OCI-LY3 (cell line): Measurements from ENCODE around the gene ADGRG4.

Experiments used
- H2AFZ ChIP-seq: fragments of 200-600, 300-600 bp; shearing (Covaris generic); 2 replicates; pipeline ENCODE4 v1.6.0; 2014; ENCODE audit warnings: antibody characterized with exemption, low read depth, low read length
- H3K27ac ChIP-seq: fragments of 200-600, 300-600 bp; sonication (generic); 2 replicates; pipeline ENCODE4 v1.5.1; 2014; ENCODE audit warnings: mild to moderate bottlenecking, low read length, moderate library complexity, mixed read lengths
- H3K27me3 ChIP-seq: fragments of 200-600, 300-600 bp; sonication (generic); 2 replicates; pipeline ENCODE4 v1.6.1; 2014; ENCODE audit warnings: low read depth, low read length, mixed read lengths
- H3K36me3 ChIP-seq: fragments of 200-600, 300-600 bp; sonication (generic); replicated peaks from 2 replicates; pipeline ENCODE3; 2014; ENCODE audit warnings: low read depth, low read length, mixed read lengths
- H3K4me1 ChIP-seq: fragments of 300-600, 200-600 bp; sonication (generic); 2 replicates; pipeline ENCODE4 v1.6.1; 2014; ENCODE audit warnings: low read length, mixed read lengths
- H3K4me2 ChIP-seq: fragments of 200-600, 300-600 bp; sonication (generic); 2 replicates; pipeline ENCODE4 v1.6.1; 2014; ENCODE audit warnings: low read length, mixed read lengths
- H3K4me3 ChIP-seq: fragments of 300-600, 200-600 bp; sonication (generic); 2 replicates; pipeline ENCODE4 v1.5.1; 2014; ENCODE audit warnings: antibody characterized with exemption, mild to moderate bottlenecking, low read length, moderate library complexity
- H3K79me2 ChIP-seq: fragments of 300-600, 200-600 bp; shearing (Covaris generic); 2 replicates; pipeline ENCODE4 v1.6.1; 2014; ENCODE audit warnings: mild to moderate bottlenecking, low read length, mixed read lengths
- H3K9ac ChIP-seq: fragments of 300-600, 200-600 bp; shearing (Covaris generic); 2 replicates; pipeline ENCODE4 v1.6.0; 2014; ENCODE audit warnings: mild to moderate bottlenecking, low read length, moderate library complexity
- H3K9me3 ChIP-seq: fragments of 200-600, 300-600 bp; shearing (Covaris generic); 2 replicates; pipeline ENCODE4 v1.6.1; 2014; ENCODE audit warnings: low read length, mixed read lengths; ENCODE audit not compliant: insufficient read depth
- H4K20me1 ChIP-seq: fragments of 200-600, 300-600 bp; sonication (generic); 2 replicates; pipeline ENCODE4 v1.6.1; 2016; ENCODE audit warnings: low read length, mixed read lengths; ENCODE audit not compliant: insufficient read depth
- EZH2phosphoT487 ChIP-seq: fragments of 200-600 bp; shearing (Covaris generic); IDR thresholded peaks from 2 replicates; pipeline ENCODE4 v1.6.1; 2018; ENCODE audit warnings: antibody characterized with exemption, mixed run types, low read depth
- TF ChIP-seq, protein P1 (sequence below): fragments of 200-600, 300-600 bp; sonication (generic); IDR thresholded peaks from 2 replicates; pipeline ENCODE4 v1.5.1; 2014; ENCODE audit warnings: antibody characterized with exemption, low read length, low read depth

The ADGRG4 gene

DNA sequence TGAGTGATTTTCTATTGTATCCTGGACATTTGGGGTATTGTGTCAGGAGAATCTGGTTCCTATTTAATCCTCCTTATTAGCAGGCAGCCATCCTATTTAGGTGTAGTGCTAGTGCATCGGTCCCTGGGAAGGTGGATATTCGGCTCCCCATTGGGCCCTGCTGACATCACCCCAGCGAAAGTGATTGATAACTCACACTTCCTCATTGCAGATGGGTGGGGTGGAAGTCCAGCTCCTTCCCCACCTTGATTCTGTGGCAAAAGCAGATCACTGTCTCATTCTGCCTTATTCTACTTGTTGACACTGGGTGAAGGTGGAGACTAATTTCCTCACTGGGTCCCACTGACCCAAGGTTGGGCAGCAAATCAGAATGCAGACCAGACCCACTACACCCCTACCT lies 163.8 kb downstream of the ADGRG4 start:
- no peaks in the 10 kb centered on the region for H4K20me1 ChIP-seq
- no peak for TF ChIP-seq EZH2phosphoT487
- TF ChIP-seq, protein P1, sequence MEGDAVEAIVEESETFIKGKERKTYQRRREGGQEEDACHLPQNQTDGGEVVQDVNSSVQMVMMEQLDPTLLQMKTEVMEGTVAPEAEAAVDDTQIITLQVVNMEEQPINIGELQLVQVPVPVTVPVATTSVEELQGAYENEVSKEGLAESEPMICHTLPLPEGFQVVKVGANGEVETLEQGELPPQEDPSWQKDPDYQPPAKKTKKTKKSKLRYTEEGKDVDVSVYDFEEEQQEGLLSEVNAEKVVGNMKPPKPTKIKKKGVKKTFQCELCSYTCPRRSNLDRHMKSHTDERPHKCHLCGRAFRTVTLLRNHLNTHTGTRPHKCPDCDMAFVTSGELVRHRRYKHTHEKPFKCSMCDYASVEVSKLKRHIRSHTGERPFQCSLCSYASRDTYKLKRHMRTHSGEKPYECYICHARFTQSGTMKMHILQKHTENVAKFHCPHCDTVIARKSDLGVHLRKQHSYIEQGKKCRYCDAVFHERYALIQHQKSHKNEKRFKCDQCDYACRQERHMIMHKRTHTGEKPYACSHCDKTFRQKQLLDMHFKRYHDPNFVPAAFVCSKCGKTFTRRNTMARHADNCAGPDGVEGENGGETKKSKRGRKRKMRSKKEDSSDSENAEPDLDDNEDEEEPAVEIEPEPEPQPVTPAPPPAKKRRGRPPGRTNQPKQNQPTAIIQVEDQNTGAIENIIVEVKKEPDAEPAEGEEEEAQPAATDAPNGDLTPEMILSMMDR: no peak
- no peaks in the 10 kb centered on the region for H3K79me2 ChIP-seq
- peaks cover 19% of the 10 kb centered on the region for H3K4me1 ChIP-seq
- H3K9ac ChIP-seq: no peak overlapping the region
- H3K27ac ChIP-seq: no peak overlapping the region
- no peak overlapping the region for H3K4me3 ChIP-seq
- H3K9me3 ChIP-seq: no peaks in the 10 kb centered on the region
- H3K27me3 ChIP-seq: no peaks in the 10 kb centered on the region
- H3K4me2 ChIP-seq: no peak overlapping the region
- H2AFZ ChIP-seq: no peak overlapping the region
- no peaks in the 10 kb centered on the region for H3K36me3 ChIP-seq
